ENCODE measurements around the gene WRNIP1.

The WRNIP1 gene

DNA sequence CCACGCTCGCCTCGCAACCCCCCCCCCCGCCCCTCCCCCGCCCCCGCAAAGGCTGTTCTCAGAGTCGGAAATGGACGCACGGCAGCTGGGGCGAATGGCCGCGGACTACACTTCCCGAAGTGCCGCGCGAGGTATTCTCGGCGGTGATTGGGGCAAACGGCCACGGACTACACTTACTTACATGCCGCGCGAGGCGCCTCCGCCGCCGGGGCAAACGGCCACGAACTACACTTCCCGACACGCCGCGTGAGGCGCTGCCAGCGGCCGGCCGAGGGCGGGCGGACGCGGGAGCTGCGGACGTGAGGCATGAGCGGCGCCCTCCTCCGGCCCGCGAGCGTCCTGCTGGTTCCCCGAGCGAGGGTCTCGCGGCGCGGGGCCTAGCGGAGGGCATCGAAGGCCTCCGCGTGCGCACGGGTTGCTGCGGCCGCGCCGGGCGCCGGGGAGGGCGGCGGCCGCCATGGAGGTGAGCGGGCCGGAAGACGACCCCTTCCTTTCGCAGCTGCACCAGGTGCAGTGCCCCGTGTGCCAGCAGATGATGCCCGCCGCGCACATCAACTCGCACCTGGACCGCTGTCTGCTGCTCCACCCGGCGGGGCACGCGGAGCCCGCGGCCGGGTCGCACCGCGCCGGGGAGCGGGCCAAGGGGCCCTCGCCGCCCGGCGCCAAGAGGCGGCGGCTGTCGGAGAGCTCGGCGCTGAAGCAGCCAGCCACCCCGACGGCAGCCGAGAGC is at the start of gene WRNIP1:
Gene WRNIP1 (plus strand): TSS at position 228 of the 730 bp plus-strand sequence. CDS start 230 bp downstream, at position 458.
- TF ChIP-seq ZBTB7A (IDR thresholded peaks at IDR 0.05; ENCODE audit: low read depth) = no peak; the same call in 1 of the 2 replicates
- peak; percentile 43; the same call in 1 of the 2 replicates for TF ChIP-seq NFIC (IDR thresholded peaks at IDR 0.05)
- TF ChIP-seq, protein P1, sequence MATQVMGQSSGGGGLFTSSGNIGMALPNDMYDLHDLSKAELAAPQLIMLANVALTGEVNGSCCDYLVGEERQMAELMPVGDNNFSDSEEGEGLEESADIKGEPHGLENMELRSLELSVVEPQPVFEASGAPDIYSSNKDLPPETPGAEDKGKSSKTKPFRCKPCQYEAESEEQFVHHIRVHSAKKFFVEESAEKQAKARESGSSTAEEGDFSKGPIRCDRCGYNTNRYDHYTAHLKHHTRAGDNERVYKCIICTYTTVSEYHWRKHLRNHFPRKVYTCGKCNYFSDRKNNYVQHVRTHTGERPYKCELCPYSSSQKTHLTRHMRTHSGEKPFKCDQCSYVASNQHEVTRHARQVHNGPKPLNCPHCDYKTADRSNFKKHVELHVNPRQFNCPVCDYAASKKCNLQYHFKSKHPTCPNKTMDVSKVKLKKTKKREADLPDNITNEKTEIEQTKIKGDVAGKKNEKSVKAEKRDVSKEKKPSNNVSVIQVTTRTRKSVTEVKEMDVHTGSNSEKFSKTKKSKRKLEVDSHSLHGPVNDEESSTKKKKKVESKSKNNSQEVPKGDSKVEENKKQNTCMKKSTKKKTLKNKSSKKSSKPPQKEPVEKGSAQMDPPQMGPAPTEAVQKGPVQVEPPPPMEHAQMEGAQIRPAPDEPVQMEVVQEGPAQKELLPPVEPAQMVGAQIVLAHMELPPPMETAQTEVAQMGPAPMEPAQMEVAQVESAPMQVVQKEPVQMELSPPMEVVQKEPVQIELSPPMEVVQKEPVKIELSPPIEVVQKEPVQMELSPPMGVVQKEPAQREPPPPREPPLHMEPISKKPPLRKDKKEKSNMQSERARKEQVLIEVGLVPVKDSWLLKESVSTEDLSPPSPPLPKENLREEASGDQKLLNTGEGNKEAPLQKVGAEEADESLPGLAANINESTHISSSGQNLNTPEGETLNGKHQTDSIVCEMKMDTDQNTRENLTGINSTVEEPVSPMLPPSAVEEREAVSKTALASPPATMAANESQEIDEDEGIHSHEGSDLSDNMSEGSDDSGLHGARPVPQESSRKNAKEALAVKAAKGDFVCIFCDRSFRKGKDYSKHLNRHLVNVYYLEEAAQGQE (IDR thresholded peaks at IDR 0.05; ENCODE audit: low read depth) = no peak
- no peak for TF ChIP-seq CEBPB (IDR thresholded peaks at IDR 0.05)
- TF ChIP-seq FOXM1 (IDR thresholded peaks at IDR 0.05; ENCODE audit: borderline replicate concordance, low read depth) = no peak
- no peak for TF ChIP-seq EP300 (IDR thresholded peaks at IDR 0.05; ENCODE audit: borderline replicate concordance)
- peak; percentile 48; the same call in 1 of the 2 replicates for TF ChIP-seq TAF1 (IDR thresholded peaks at IDR 0.05; ENCODE audit: low read depth)
- TF ChIP-seq, protein P2, sequence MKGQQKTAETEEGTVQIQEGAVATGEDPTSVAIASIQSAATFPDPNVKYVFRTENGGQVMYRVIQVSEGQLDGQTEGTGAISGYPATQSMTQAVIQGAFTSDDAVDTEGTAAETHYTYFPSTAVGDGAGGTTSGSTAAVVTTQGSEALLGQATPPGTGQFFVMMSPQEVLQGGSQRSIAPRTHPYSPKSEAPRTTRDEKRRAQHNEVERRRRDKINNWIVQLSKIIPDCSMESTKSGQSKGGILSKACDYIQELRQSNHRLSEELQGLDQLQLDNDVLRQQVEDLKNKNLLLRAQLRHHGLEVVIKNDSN (IDR thresholded peaks at IDR 0.05) = no peak; the same call in 1 of the 2 replicates
- peak; percentile 88 for TF ChIP-seq EGR1 (IDR thresholded peaks at IDR 0.05)
- TF ChIP-seq CREB1 (IDR thresholded peaks at IDR 0.05; ENCODE audit: low read depth) = peak; percentile 52; the same call in 1 of the 2 replicates
- TF ChIP-seq TCF12 (IDR thresholded peaks at IDR 0.05; ENCODE audit: low read depth) = peak; percentile 49; the same call in 1 of the 2 replicates
- peak; percentile 39; the same call in 1 of the 2 replicates for TF ChIP-seq TEAD4 (IDR thresholded peaks at IDR 0.05)
- peak; percentile 88 for TF ChIP-seq YY1 (IDR thresholded peaks at IDR 0.05; ENCODE audit: low read depth)
- no peak for TF ChIP-seq RAD21 (IDR thresholded peaks at IDR 0.05; ENCODE audit: low read depth)
- TF ChIP-seq, protein P3, sequence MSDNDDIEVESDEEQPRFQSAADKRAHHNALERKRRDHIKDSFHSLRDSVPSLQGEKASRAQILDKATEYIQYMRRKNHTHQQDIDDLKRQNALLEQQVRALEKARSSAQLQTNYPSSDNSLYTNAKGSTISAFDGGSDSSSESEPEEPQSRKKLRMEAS (IDR thresholded peaks at IDR 0.05) = peak; percentile 59

DNA sequence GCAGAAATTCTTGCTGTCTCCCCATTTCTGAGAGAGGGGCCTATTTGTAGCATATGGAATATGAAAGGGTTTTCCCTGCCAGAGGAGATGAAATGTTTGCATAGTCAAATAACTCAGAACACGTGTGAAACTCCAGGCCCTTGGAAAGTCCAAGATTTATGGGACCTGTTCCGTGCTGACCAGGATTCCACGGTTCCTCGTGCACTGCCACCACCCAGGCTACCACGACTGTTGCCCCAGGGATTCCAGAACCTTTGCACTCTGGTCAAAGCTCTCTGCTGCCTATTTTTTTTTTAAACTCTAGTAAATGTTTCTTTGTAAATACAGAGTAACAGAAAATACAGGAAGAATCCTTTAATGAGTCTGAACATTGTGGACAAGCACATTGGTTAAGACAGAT is 49.5 kb upstream of the WRNIP1 start:
- TF ChIP-seq YY1 (IDR thresholded peaks at IDR 0.05; ENCODE audit: low read depth) (no peak), CEBPB (IDR thresholded peaks at IDR 0.05) (no peak), TAF1 (IDR thresholded peaks at IDR 0.05; ENCODE audit: low read depth) (no peak)

DNA sequence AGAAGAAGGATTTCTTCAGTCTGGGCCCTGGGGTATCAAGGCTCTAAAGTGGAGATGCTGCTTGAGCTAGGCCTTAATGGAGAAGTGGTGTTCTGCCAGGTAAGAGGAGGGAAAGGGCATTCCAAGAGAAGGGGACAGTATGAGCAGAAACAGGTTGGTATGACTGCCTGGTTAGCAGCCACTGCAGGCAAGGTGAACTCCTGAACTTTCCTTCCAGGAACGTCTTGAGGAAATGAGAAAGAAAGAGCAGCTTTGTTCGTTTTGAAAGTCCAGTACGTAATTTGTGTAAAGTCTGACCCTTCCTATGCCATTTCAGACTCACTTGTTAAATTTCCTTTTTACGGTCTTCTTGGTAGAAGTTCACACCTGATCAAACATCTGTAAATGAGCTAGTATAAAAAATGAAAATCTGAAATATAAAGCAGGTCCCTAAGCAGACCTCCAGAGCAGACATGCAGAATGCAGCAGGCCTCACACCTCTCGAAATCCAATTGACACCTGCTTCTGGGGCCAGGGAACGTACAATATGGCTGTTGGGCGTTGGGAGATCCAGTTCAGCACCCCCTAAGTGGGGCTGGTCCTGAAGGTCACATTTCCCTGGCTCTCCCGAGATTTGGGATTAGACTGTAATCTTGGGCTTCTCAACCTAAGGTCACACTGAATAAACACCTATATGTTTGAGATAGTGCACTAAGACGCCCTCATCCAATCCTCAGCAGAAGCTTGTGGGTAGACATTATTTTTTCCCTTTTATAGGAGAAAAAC is 48.1 kb upstream of the WRNIP1 start:
- no peak for TF ChIP-seq CREB1 (IDR thresholded peaks at IDR 0.05; ENCODE audit: low read depth)
- no peak for TF ChIP-seq EGR1 (IDR thresholded peaks at IDR 0.05)
- TF ChIP-seq, protein P3 (IDR thresholded peaks at IDR 0.05) = no peak
- TF ChIP-seq EP300 (IDR thresholded peaks at IDR 0.05; ENCODE audit: borderline replicate concordance) = no peak
- TF ChIP-seq RAD21 (IDR thresholded peaks at IDR 0.05; ENCODE audit: low read depth) = no peak
- TF ChIP-seq CEBPB (IDR thresholded peaks at IDR 0.05) = no peak

DNA sequence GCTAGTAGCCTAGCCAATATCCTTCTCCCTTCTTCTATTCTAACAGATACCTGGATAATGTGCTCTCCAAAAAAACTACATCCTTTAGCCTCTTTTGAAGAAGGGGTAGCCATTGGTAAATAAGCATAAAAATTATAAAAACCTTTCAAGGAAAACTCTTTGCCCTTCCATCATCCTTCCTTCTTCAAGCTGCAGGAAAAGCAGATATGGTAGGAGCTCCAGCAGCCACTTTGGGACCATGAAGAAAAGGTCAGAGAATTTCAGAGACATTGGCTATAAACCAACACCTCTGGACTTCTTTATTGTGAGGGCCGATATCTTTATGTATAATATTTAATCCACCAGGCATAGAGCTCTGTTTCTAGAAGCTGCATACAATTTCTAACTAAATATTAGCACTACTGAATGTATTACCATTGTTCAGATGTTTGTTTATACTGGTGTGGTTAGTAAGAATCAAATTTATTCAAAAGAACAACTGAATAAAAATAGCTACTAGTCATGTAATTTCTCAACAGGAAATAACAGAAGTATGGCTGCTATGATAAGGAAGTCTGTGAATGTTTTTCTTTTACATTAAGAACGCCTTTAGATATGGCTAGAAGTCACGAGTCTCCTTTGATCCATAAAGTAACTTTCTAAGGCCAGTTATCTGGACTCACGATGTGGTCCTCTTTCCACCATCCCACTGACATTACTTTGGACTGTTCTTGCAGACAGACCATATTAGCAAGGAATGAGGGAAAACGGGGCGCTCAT is 46.7 kb upstream of the WRNIP1 start:
- no peak for TF ChIP-seq EP300 (IDR thresholded peaks at IDR 0.05; ENCODE audit: borderline replicate concordance)
- TF ChIP-seq, protein P1 (IDR thresholded peaks at IDR 0.05; ENCODE audit: low read depth) = no peak
- no peak for TF ChIP-seq TEAD4 (IDR thresholded peaks at IDR 0.05)
- TF ChIP-seq, protein P3 (IDR thresholded peaks at IDR 0.05) = no peak
- TF ChIP-seq CREB1 (IDR thresholded peaks at IDR 0.05; ENCODE audit: low read depth) = no peak
- TF ChIP-seq TAF1 (IDR thresholded peaks at IDR 0.05; ENCODE audit: low read depth) = no peak
- TF ChIP-seq NFIC (IDR thresholded peaks at IDR 0.05) = no peak
- TF ChIP-seq, protein P2 (IDR thresholded peaks at IDR 0.05) = no peak
- TF ChIP-seq TCF12 (IDR thresholded peaks at IDR 0.05; ENCODE audit: low read depth) = no peak
- TF ChIP-seq EGR1 (IDR thresholded peaks at IDR 0.05) = no peak
- no peak for TF ChIP-seq YY1 (IDR thresholded peaks at IDR 0.05; ENCODE audit: low read depth)
- TF ChIP-seq RAD21 (IDR thresholded peaks at IDR 0.05; ENCODE audit: low read depth) = no peak
- no peak for TF ChIP-seq CEBPB (IDR thresholded peaks at IDR 0.05)
- no peak for TF ChIP-seq FOXM1 (IDR thresholded peaks at IDR 0.05; ENCODE audit: borderline replicate concordance, low read depth)
- TF ChIP-seq ZBTB7A (IDR thresholded peaks at IDR 0.05; ENCODE audit: low read depth) = no peak

Data from Ishikawa (cell line).